AG08395 (cell line): ENCODE results near the gene DPYD.

Experiments used
- DNase-seq: peaks from one replicate; pipeline ENCODE4 v3.0.0; 2012; ENCODE audit warnings: mixed read lengths, low spot score

Gene DPYD

GRCh38 chr1:97837161-97837560, 83.7 kb downstream of the DPYD start:
- no peak for DNase-seq

GRCh38 chr1:97834899-97835298, 85.9 kb downstream of the DPYD start:
- DNase-seq = no peak

- DNase-seq = no peak
Observed at GRCh38 chr1:97833881-97834280, 87.0 kb downstream of the DPYD start.

- DNase-seq = peak; percentile 5
Observed at GRCh38 chr1:97832481-97832880, 88.4 kb downstream of the DPYD start.

- no peak for DNase-seq
Observed at GRCh38 chr1:97827887-97828286, 92.9 kb downstream of the DPYD start.

GRCh38 chr1:97826820-97827219, 94.0 kb downstream of the DPYD start:
- no peak for DNase-seq

GRCh38 chr1:97824624-97825023, 96.2 kb downstream of the DPYD start:
- DNase-seq = no peak

- DNase-seq = no peak
Observed at GRCh38 chr1:97824200-97824599, 96.6 kb downstream of the DPYD start.

GRCh38 chr1:97820470-97821188, 100.2 kb downstream of the DPYD start:
- DNase-seq = peak; percentile 11

GRCh38 chr1:97816927-97817326, 103.9 kb downstream of the DPYD start:
- DNase-seq = no peak

GRCh38 chr1:97814804-97815203, 106.0 kb downstream of the DPYD start:
- DNase-seq = no peak

- peak; percentile 35 for DNase-seq
Observed at GRCh38 chr1:97814121-97814520, 106.7 kb downstream of the DPYD start.

- no peak for DNase-seq
Observed at GRCh38 chr1:97812076-97812475, 108.8 kb downstream of the DPYD start.

- DNase-seq = no peak
Observed at GRCh38 chr1:97806996-97807520, 113.8 kb downstream of the DPYD start.

- no peak for DNase-seq
Observed at GRCh38 chr1:97806326-97806725, 114.5 kb downstream of the DPYD start.

GRCh38 chr1:97805093-97805492, 115.7 kb downstream of the DPYD start:
- no peak for DNase-seq

- no peak for DNase-seq
Observed at GRCh38 chr1:97803026-97803425, 117.8 kb downstream of the DPYD start.

- no peak for DNase-seq
Observed at GRCh38 chr1:97802011-97802410, 118.8 kb downstream of the DPYD start.

- DNase-seq = no peak
Observed at GRCh38 chr1:97797403-97798183, 123.2 kb downstream of the DPYD start.

GRCh38 chr1:97796711-97797110, 124.1 kb downstream of the DPYD start:
- DNase-seq = no peak

GRCh38 chr1:97792655-97793054, 128.2 kb downstream of the DPYD start:
- DNase-seq = no peak

GRCh38 chr1:97791251-97791650, 129.6 kb downstream of the DPYD start:
- DNase-seq = no peak

GRCh38 chr1:97787231-97787630, 133.6 kb downstream of the DPYD start:
- DNase-seq = no peak
